Endothelial cell (in vitro differentiated cells): ENCODE results near the gene LBX1. TPM values are rescaled to one million over a fixed set of nuclear protein-coding genes. Genes with fewer than 3 reads are reported as not detected.

ENCODE experiments used
- DNase-seq: peaks from one replicate; pipeline ENCODE4 v3.0.0; 2021; ENCODE audit warnings: low spot score
- H3K27ac Mint-ChIP-seq: one replicate; pipeline ENCODE4 v1.8.0; 2021; ENCODE audit warnings: mixed read lengths, inconsistent platforms; ENCODE audit not compliant: unreplicated experiment
- H3K27me3 Mint-ChIP-seq: one replicate; pipeline ENCODE4 v1.8.0; 2021; ENCODE audit warnings: mild to moderate bottlenecking, moderate library complexity, mixed read lengths, inconsistent platforms; ENCODE audit not compliant: unreplicated experiment
- H3K36me3 Mint-ChIP-seq: one replicate; pipeline ENCODE4 v1.8.0; 2021; ENCODE audit warnings: mild to moderate bottlenecking, low read depth, mixed read lengths, inconsistent platforms; ENCODE audit not compliant: unreplicated experiment
- H3K4me1 Mint-ChIP-seq: one replicate; pipeline ENCODE4 v1.8.0; 2021; ENCODE audit warnings: mild to moderate bottlenecking, mixed read lengths, inconsistent platforms; ENCODE audit not compliant: unreplicated experiment
- H3K4me3 Mint-ChIP-seq: one replicate; pipeline ENCODE4 v1.8.0; 2021; ENCODE audit warnings: mild to moderate bottlenecking, mixed read lengths, inconsistent platforms; ENCODE audit not compliant: unreplicated experiment
- H3K9me3 Mint-ChIP-seq: one replicate; pipeline ENCODE4 v1.8.0; 2021; ENCODE audit warnings: mixed read lengths, inconsistent platforms; ENCODE audit not compliant: unreplicated experiment
- CTCF ChIP-seq: fragments of 200-600 bp; sonication (generic); IDR thresholded peaks from one replicate; pipeline ENCODE4 v1.5.0; 2021; ENCODE audit warnings: antibody characterized with exemption; ENCODE audit not compliant: unreplicated experiment
- total RNA-seq: library from RNA; stranded (reverse); fragmentation: NEBNext Ultra II Directional; extraction: Animal tissue kit (Norgen Biotek cat#: 25700); gene quantifications from one replicate; pipeline ENCODE4 v1.2.1, GENCODE V29; 2021; ENCODE audit not compliant: unreplicated experiment

Gene LBX1
- total RNA-seq, 1 donor from 2014 or later = not detected

DNA sequence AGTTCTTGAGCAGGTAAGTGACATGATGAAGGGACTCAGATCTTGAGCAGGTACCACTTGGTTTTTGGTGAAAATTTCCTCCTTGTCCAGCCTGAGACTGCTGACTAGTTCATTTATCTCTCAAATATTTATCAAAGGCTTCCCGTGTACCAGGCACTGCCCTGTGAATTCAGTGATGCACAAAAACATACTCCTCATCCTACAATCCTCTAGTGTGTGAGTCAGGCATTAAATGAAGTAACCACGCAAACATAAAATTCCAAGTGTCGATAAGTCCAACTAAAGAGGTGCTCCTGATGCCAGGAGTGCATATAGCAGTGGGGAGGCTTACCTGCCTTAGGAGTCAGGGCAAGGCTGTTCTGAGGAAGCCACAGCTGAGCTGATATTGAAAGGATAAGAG, 41.5 kb upstream of the LBX1 start:
- no peaks in the 10 kb centered on the region for H3K9me3 Mint-ChIP-seq
- H3K36me3 Mint-ChIP-seq = no peaks in the 10 kb centered on the region
- peaks cover 10% of the 10 kb centered on the region for H3K4me1 Mint-ChIP-seq
- DNase-seq = no peak
- H3K27me3 Mint-ChIP-seq = peaks cover 11% of the 10 kb centered on the region
- H3K27ac Mint-ChIP-seq = no peak overlapping the region
- no peak overlapping the region for H3K4me3 Mint-ChIP-seq
- no peak for TF ChIP-seq CTCF

DNA sequence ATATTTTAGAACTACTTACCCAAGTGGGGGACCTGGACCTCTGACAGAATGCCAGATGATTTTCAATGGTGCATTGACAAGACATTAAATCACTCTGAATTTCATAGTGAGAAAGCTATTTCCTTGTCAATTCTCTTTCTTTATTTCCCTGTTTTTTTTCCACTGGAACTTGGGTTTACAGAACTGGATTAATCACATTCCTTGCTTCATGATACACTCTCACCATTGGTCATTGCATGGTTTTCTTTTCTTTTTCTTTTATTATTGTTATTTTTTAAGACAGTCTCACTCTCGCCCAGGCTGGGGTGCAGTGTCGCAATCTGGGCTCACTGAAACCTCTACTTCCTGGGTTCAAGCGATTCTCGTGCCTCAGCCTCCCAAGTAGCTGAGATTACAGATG, 38.5 kb upstream of the LBX1 start:
- Mint-ChIP-seq H3K27ac (no peak overlapping the region), H3K4me3 (no peak overlapping the region), H3K36me3 (no peaks in the 10 kb centered on the region), H3K4me1 (peaks cover 10% of the 10 kb centered on the region), H3K9me3 (no peaks in the 10 kb centered on the region), H3K27me3 (peaks cover 12% of the 10 kb centered on the region)
- no peak for TF ChIP-seq CTCF
- no peak for DNase-seq

- no peak overlapping the region for H3K4me3 Mint-ChIP-seq
- TF ChIP-seq CTCF = no peak
- DNase-seq = no peak
- peaks cover 10% of the 10 kb centered on the region for H3K27me3 Mint-ChIP-seq
- no peaks in the 10 kb centered on the region for H3K9me3 Mint-ChIP-seq
- no peaks in the 10 kb centered on the region for H3K36me3 Mint-ChIP-seq
- no peak overlapping the region for H3K27ac Mint-ChIP-seq
- H3K4me1 Mint-ChIP-seq = peaks cover 7% of the 10 kb centered on the region
Measured at GRCh38 chr10:101267290-101267680, 38.0 kb upstream of the LBX1 start.

DNA sequence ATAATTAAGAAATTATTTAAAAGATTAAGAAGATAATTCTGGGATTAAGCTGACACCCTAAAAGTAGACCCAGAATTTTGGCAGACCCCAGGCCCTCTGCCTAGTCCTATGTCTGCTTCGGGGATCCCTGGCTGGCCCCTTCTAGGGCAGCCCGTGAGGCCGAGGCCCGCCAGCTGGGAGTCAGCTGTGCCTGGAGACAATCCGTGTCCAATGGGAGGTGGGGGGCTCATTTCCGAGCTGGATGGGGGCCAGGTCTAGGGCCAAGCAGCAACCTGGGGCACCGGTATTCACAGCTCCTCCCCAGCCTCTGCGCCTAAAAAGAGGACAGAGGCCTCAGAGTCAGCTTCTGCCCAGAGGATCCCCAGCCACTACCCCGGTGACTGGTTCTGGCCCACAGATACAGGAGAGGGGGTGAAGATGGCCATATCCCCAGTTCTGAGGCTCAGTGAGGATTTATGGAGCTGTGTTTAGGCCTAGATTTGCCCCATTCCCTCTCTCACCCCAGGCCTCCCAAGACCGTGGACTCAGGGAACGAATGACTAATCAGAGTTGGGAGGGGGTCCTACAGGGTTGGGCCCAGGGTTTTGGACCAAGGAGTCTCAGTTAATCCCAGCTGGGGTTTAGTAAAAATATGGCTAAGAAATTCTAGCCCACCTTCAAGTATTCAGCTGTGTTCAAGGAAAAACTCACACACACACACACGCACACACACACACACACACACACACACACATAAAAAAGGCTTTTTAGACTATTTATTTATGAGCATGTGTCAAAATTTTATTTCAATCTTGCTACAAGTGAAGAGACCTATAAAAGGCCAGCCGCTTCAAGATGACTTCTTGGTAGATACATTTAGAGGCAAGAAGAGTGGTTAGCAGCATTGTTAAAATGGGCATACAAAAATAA, 37.4 kb upstream of the LBX1 start:
- no peak for TF ChIP-seq CTCF
- no peak overlapping the region for H3K27ac Mint-ChIP-seq
- H3K4me3 Mint-ChIP-seq = no peak overlapping the region
- H3K4me1 Mint-ChIP-seq = peaks cover 6% of the 10 kb centered on the region
- H3K9me3 Mint-ChIP-seq = no peaks in the 10 kb centered on the region
- no peaks in the 10 kb centered on the region for H3K36me3 Mint-ChIP-seq
- DNase-seq = no peak
- H3K27me3 Mint-ChIP-seq = peaks cover 10% of the 10 kb centered on the region

DNA sequence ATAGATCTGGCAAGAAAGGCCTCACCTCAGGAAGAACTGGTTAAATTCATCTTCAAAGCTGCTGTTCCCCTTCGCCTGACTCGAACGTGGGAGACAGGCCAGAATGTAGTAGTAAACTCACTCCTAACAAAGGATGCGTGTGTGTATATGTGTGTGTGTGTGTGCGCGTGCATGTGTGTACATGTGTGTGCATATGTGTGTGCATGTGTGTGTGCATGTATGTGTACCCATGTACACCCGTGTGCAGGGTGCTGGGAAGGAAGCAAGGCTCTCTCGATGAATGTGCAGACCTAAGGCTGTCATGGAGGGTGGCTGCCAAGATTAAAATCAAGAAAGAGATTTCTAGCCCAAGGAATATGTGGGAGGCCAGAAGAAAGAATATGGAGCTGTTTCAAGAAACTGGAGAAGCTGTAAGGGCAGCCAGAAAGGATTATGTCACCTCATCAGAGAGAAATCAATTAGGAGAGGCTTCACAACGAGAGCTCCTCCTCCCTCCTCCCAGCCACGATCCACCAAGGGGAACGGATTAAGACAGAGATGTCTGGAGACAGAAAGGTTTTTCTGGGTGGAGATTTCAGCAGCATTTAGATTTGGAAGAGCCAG, 34.0 kb upstream of the LBX1 start:
- H3K4me1 Mint-ChIP-seq = peaks cover 19% of the 10 kb centered on the region
- no peaks in the 10 kb centered on the region for H3K9me3 Mint-ChIP-seq
- no peaks in the 10 kb centered on the region for H3K36me3 Mint-ChIP-seq
- DNase-seq = no peak
- TF ChIP-seq CTCF = no peak
- no peak overlapping the region for H3K4me3 Mint-ChIP-seq
- no peak overlapping the region for H3K27ac Mint-ChIP-seq
- peaks cover 10% of the 10 kb centered on the region for H3K27me3 Mint-ChIP-seq
